22Rv1 (cell line): ENCODE results near the gene RGS1.

Experiments
- CTCF ChIP-seq: fragments of 450-650 bp; IDR thresholded peaks from 2 replicates; pipeline ENCODE4 v1.5.1; 2017; ENCODE audit warnings: mild to moderate bottlenecking
- ZFX ChIP-seq: fragments of 450-650 bp; IDR thresholded peaks from 2 replicates; pipeline ENCODE4 v1.6.1; 2017; ENCODE audit warnings: antibody characterized with exemption, borderline replicate concordance

- TF ChIP-seq CTCF, result no peak
- no peak for TF ChIP-seq ZFX
Observed at GRCh38 chr1:192595299-192595698, 19.7 kb downstream of the RGS1 start.
